Heart right ventricle (tissue), 16 donors: ENCODE measurements around the gene BEND7. TPM values are rescaled to one million over a fixed set of nuclear protein-coding genes. Genes with fewer than 3 reads are reported as not detected.
A peak's percentile ranks its signal among the peaks of the same experiment; 100 is the strongest.

ENCODE experiments used
- ATAC-seq, 8 donors: fragments of 200-7000 bp; cut with Tn5 transposase; one replicate each; pipeline ENCODE4 v1.9.1; 2020; ENCODE audit warnings: mild to moderate bottlenecking in 8 of 8, moderate library complexity in 8 of 8, moderate number of reproducible peaks in 1 of 8
- DNase-seq, 2 donors: peaks; one replicate each; pipeline ENCODE4 v3.0.0-alpha.2; 2020
- H3K27ac ChIP-seq, 10 donors: fragments of 200-600 bp; sonication (generic) in 2 of 10; one replicate each; pipeline versions ENCODE4 v1.5.0 to v1.8.0; 2020 to 2022; ENCODE audit warnings: mild to moderate bottlenecking in 3 of 10
- H3K27me3 ChIP-seq, 7 donors: fragments of 200-600 bp; one replicate each; pipeline ENCODE4 v1.8.0; 2021 to 2022; ENCODE audit warnings: mild to moderate bottlenecking in 2 of 7
- H3K36me3 ChIP-seq, 9 donors: fragments of 200-600 bp; sonication (generic) in 1 of 9; one replicate each; pipeline versions ENCODE4 v1.5.0 to v1.8.0; 2020 to 2022; ENCODE audit warnings: mild to moderate bottlenecking in 2 of 9
- H3K4me1 ChIP-seq, 9 donors: fragments of 200-600 bp; sonication (generic) in 1 of 9; one replicate each; pipeline versions ENCODE4 v1.5.0 to v1.8.0; 2020 to 2022; ENCODE audit warnings: mild to moderate bottlenecking in 4 of 9
- H3K4me3 ChIP-seq, 10 donors: fragments of 200-600 bp; sonication (generic) in 2 of 10; one replicate each; pipeline versions ENCODE4 v1.5.0 to v1.8.0; 2020 to 2022; ENCODE audit warnings: mild to moderate bottlenecking in 7 of 10, moderate library complexity in 2 of 10
- H3K9me3 ChIP-seq, 11 donors: fragments of 200-600 bp in 10 of 11; sonication (generic) in 2 of 11; one replicate each; pipeline versions ENCODE4 v1.5.0 to v1.8.0; 2013 to 2022; ENCODE audit warnings: mild to moderate bottlenecking in 2 of 11, control low read depth in 1 of 11, moderate library complexity in 1 of 11
- CTCF ChIP-seq, 9 donors: fragments of 200-600 bp; sonication (generic) in 2 of 9; IDR thresholded peaks; one replicate each; pipeline versions ENCODE4 v1.5.0 to v1.8.0; 2021 to 2022; ENCODE audit warnings: antibody characterized with exemption in 9 of 9, mild to moderate bottlenecking in 5 of 9, moderate library complexity in 1 of 9
- WGBS, 2 donors: extraction: QIAGEN DNeasy Blood & Tissue Kit; methylation state at CpG; one replicate each; pipeline ENCODE4 v1.1.7; 2013; ENCODE audit warnings: inconsistent platforms in 1 of 2; 5-methylcytosine and 5-hydroxymethylcytosine counted together
- intact Hi-C, 10 donors: fragments of 100-400 bp; cut with DNase I; formaldehyde crosslinking; loops; one replicate each; pipeline versions ENCODE4 v1.11.1 to v1.14.2; 2022
- polyA plus RNA-seq, 2 donors: library from polyadenylated mRNA; stranded (reverse); fragments of 200-250 nt; gene quantifications; one replicate each; pipeline ENCODE4 v1.2.3, GENCODE V29; 2013
- total RNA-seq, 10 donors: library from RNA; stranded (reverse); fragmentation: NEBNext Ultra II Directional in 3 of 10; extraction: Animal tissue kit (Norgen Biotek cat#: 25700) in 3 of 10; gene quantifications; one replicate each; pipeline versions ENCODE4 v1.2.1 to v1.2.4, GENCODE V29; 2021 to 2023
- donor health status: Arrhythmogenic right ventricular cardiomyopathy.
- donor health status: ischemic (EF 13 %, LVEDD 7.1; RV severe dilation, severe dysfunction).
- donor health status: healthy with polysubstance abuse.
- donor health status: DM: no; HTN: yes; CAD: no.
- donor health status: DM: no; HTN: no; CAD: no.
- donor health status: ischemic (EF 25% LVEDD 6.9; RV normal size, moderate dysfunction).
- donor health status: ischemic (EF 25% LVEDD 5.7; RV mildly dilated, moderate dysfunction).
- donor health status: healthy.
- donor health status: DM: yes; HTN: yes; CAD: no.
- donor health status: Ischemic cardiomyopathy.
- donor health status: ischemic (EF 35%, LVEDD 5.7; RV mildly dilated, moderate dysfunction).
- donor health status: nonischemic (EF 11% LVEDD 7.7; RV severe dilation, severe dysfunction).
- donor health status: DM: yes; HTN: yes; CAD: no.
- donor health status: PGD.
- donor health status: ischemic (EF 29% LVEDD 5.4; RV normal size, mild dysfunction).
- donor health status: nonischemic (EF 23%, LVEDD 6.1; RV moderate dilation, normal function).

BEND7 gene
- total and polyA plus RNA-seq, 12 donors = 6.4 to 21.0 (median 12.5) TPM

GRCh38 chr10:13505052-13505680 is 23.6 kb downstream of the BEND7 start:
- peak in 1 of 8 donors; percentile 41 for ATAC-seq
- intact Hi-C loops = loop anchor here in 1 of 10 donors (5.0 kb wide), 1 partner anchor 123 kb away; no protein-coding TSS in a partner anchor

GRCh38 chr10:13503745-13504463 is 24.9 kb downstream of the BEND7 start:
- WGBS, 2 donors = 87 to 88% methylated on average over 11 of the region's 11 CpGs
- intact Hi-C loops = no loop called here
- no peak for TF ChIP-seq CTCF (IDR thresholded peaks at IDR 0.05)
- Histone ChIP-seq H3K9me3 (no peaks in the 10 kb centered on the region), H3K4me1 (peaks cover 0 to 18% (median 5%) of the 10 kb centered on the region in 9 donors), H3K4me3 (no peak overlapping the region), H3K36me3 (peaks cover 0 to 34% (median 0%) of the 10 kb centered on the region in 9 donors), H3K27me3 (no peaks in the 10 kb centered on the region), H3K27ac (no peak overlapping the region)
- no peak for ATAC-seq
- no peak for DNase-seq

More at GRCh38 chr10:13505052-13505680, 23.6 kb downstream of the BEND7 start:
- H3K4me3 ChIP-seq = no peak overlapping the region
- peaks cover 0 to 18% (median 5%) of the 10 kb centered on the region in 9 donors for H3K4me1 ChIP-seq
- no peak for TF ChIP-seq CTCF (IDR thresholded peaks at IDR 0.05)
- H3K9me3 ChIP-seq = no peaks in the 10 kb centered on the region
- H3K27me3 ChIP-seq = no peaks in the 10 kb centered on the region
- H3K27ac ChIP-seq = no peak overlapping the region
- 59 to 68% methylated on average over 12 of the region's 12 CpGs for WGBS, 2 donors
- DNase-seq = no peak
- H3K36me3 ChIP-seq = peaks cover 0 to 27% (median 0%) of the 10 kb centered on the region in 9 donors

- Histone ChIP-seq H3K4me1 (peaks cover 0 to 18% (median 5%) of the 10 kb centered on the region in 9 donors), H3K9me3 (no peaks in the 10 kb centered on the region), H3K27ac (no peak overlapping the region), H3K27me3 (no peaks in the 10 kb centered on the region), H3K4me3 (no peak overlapping the region), H3K36me3 (peaks cover 0 to 36% (median 0%) of the 10 kb centered on the region in 9 donors)
- WGBS, 2 donors = 64 to 76% methylated on average over 9 of the region's 9 CpGs
- no peak for TF ChIP-seq CTCF (IDR thresholded peaks at IDR 0.05)
- intact Hi-C loops = no loop called here
- no peak for DNase-seq
- ATAC-seq = no peak
These were observed 26.4 kb downstream of the BEND7 start for GRCh38 chr10:13502380-13502779.

GRCh38 chr10:13500201-13500600 is 28.6 kb downstream of the BEND7 start:
- peaks cover 0 to 18% (median 5%) of the 10 kb centered on the region in 9 donors for H3K4me1 ChIP-seq
- H3K27ac ChIP-seq = no peak overlapping the region
- intact Hi-C loops = no loop called here
- no peaks in the 10 kb centered on the region for H3K9me3 ChIP-seq
- DNase-seq (no peak), ATAC-seq (no peak)
- no peak overlapping the region for H3K4me3 ChIP-seq
- TF ChIP-seq CTCF (IDR thresholded peaks at IDR 0.05) = no peak
- peaks cover 0 to 54% (median 0%) of the 10 kb centered on the region in 9 donors for H3K36me3 ChIP-seq
- H3K27me3 ChIP-seq = no peaks in the 10 kb centered on the region
- WGBS, 2 donors = 90 to 91% methylated on average over 9 of the region's 9 CpGs
